Panc1 (cell line): ENCODE measurements around the gene SHF.

Experiments used
- SIN3A ChIP-seq: IDR thresholded peaks from 2 replicates; pipeline ENCODE4 v1.6.1; 2012; ENCODE audit warnings: low read depth, mild to moderate bottlenecking, low read length, moderate library complexity, borderline replicate concordance; ENCODE audit not compliant: insufficient read depth
- TF ChIP-seq, protein P1 (sequence below): fragments of 450-650 bp; IDR thresholded peaks from 2 replicates; pipeline ENCODE4 v1.5.1; 2017; ENCODE audit warnings: mild to moderate bottlenecking

DNA sequence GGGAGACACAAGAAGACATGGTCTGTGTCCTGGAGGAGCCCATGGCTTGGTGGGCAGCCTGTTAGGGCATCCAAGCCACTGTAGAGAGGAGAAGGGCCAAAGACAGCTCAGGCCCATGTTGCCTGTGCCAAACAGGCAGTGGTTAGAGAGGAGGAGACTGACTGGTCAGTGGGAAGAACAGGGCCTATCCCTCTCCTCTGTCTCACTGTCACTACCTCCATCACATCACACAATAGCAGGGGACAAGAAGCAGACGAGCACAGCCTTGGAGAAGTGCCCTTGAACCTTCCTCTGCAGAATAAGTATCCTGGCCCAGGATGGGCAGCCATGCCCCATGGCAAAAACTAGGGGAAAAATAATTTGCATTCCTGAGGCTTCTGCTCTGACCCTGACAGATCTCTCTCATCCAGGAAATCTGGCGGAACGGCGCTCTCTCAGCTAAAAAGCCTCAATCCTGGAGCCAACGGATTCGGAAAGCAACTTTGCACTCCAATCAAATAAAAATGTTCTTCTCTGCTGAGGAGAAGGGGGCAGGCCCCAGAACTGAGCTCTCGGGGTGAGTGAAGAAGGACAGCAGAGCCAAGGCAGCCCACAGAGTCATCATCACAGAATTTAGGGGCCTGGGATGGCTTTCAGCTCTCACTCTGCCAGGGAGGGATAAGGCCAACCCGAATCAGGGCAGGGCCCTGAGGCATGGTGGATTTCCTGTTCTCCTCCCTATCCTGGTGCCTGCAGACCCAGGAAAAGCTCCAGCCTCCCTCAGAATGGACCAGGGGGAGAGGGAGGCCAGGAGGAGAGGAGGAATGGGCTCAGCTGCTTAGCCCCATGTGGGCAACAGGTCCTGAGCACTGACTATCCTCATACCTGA, 1.6 kb downstream of the SHF start:
- TF ChIP-seq, protein P1, sequence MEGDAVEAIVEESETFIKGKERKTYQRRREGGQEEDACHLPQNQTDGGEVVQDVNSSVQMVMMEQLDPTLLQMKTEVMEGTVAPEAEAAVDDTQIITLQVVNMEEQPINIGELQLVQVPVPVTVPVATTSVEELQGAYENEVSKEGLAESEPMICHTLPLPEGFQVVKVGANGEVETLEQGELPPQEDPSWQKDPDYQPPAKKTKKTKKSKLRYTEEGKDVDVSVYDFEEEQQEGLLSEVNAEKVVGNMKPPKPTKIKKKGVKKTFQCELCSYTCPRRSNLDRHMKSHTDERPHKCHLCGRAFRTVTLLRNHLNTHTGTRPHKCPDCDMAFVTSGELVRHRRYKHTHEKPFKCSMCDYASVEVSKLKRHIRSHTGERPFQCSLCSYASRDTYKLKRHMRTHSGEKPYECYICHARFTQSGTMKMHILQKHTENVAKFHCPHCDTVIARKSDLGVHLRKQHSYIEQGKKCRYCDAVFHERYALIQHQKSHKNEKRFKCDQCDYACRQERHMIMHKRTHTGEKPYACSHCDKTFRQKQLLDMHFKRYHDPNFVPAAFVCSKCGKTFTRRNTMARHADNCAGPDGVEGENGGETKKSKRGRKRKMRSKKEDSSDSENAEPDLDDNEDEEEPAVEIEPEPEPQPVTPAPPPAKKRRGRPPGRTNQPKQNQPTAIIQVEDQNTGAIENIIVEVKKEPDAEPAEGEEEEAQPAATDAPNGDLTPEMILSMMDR = no peak
- TF ChIP-seq SIN3A = no peak
